SJSA1 (cell line): Measurements from ENCODE around the gene CLIC4. TPM values are rescaled to one million over a fixed set of nuclear protein-coding genes. Genes with fewer than 3 reads are reported as not detected.

Experiments
- DNase-seq, 2 experiments: peaks; one replicate each; pipeline ENCODE4 v3.0.0-alpha.2; 2015 to 2020; ENCODE audit warnings: low spot score in 2 of 2, low read depth in 1 of 2
- H3K27ac ChIP-seq: fragments of 250-450 bp; sonication (Bioruptor Pico); 2 replicates; pipeline ENCODE4 v1.5.1; 2020; ENCODE audit warnings: mild to moderate bottlenecking, moderate library complexity
- H3K27me3 ChIP-seq: fragments of 250-450 bp; sonication (Bioruptor Pico); replicated peaks from 2 replicates; pipeline ENCODE4 v1.5.1; 2020; ENCODE audit warnings: mild to moderate bottlenecking, moderate library complexity
- H3K36me3 ChIP-seq: fragments of 250-450 bp; sonication (Bioruptor Pico); 2 replicates; pipeline ENCODE4 v1.5.1; 2020; ENCODE audit warnings: mild to moderate bottlenecking
- H3K4me1 ChIP-seq: fragments of 250-450 bp; sonication (Bioruptor Pico); replicated peaks from 2 replicates; pipeline ENCODE4 v1.6.1; 2021; ENCODE audit warnings: mild to moderate bottlenecking
- H3K4me3 ChIP-seq: fragments of 250-450 bp; sonication (Bioruptor Pico); 2 replicates; pipeline ENCODE4 v1.5.1; 2020; ENCODE audit warnings: mild to moderate bottlenecking
- H3K9me3 ChIP-seq: fragments of 250-450 bp; sonication (Bioruptor Pico); replicated peaks from 2 replicates; pipeline ENCODE4 v1.5.1; 2020; ENCODE audit warnings: mild to moderate bottlenecking
- total RNA-seq: library from RNA; depleted of rRNA; stranded (reverse); fragments of >200 nt; shearing (Covaris generic); gene quantifications from 2 replicates; pipeline ENCODE4 v1.2.3, GENCODE V29; 2014

Gene CLIC4
- total RNA-seq, 1 experiment from 2014 or later, result 457 TPM

GRCh38 chr1:24862775-24863483 lies 117.7 kb downstream of the CLIC4 start:
- no peak for DNase-seq
- Histone ChIP-seq H3K4me1 (peaks cover 10% of the 10 kb centered on the region; the same call in 1 of the 2 replicates), H3K27me3 (no peaks in the 10 kb centered on the region), H3K36me3 (no peaks in the 10 kb centered on the region), H3K4me3 (no peak overlapping the region), H3K27ac (no peak overlapping the region), H3K9me3 (no peaks in the 10 kb centered on the region)

GRCh38 chr1:24864370-24864777 lies 119.1 kb downstream of the CLIC4 start:
- Histone ChIP-seq H3K4me3 (no peak overlapping the region), H3K36me3 (no peaks in the 10 kb centered on the region), H3K9me3 (no peaks in the 10 kb centered on the region), H3K27me3 (no peaks in the 10 kb centered on the region), H3K27ac (no peak overlapping the region), H3K4me1 (peaks cover 10% of the 10 kb centered on the region; the same call in 1 of the 2 replicates)
- DNase-seq, result no peak

GRCh38 chr1:24865168-24865567 lies 119.9 kb downstream of the CLIC4 start:
- Histone ChIP-seq H3K9me3 (no peaks in the 10 kb centered on the region), H3K27ac (no peak overlapping the region), H3K4me3 (no peak overlapping the region), H3K27me3 (no peaks in the 10 kb centered on the region), H3K36me3 (no peaks in the 10 kb centered on the region), H3K4me1 (peaks cover 10% of the 10 kb centered on the region; the same call in 1 of the 2 replicates)
- no peak for DNase-seq

- Histone ChIP-seq H3K9me3 (no peaks in the 10 kb centered on the region), H3K27me3 (no peaks in the 10 kb centered on the region), H3K27ac (no peak overlapping the region), H3K4me1 (peaks cover 10% of the 10 kb centered on the region; the same call in 1 of the 2 replicates), H3K4me3 (no peak overlapping the region), H3K36me3 (no peaks in the 10 kb centered on the region)
- no peak for DNase-seq
These were observed 120.3 kb downstream of the CLIC4 start for GRCh38 chr1:24865587-24865986.

- Histone ChIP-seq H3K27ac (no peak overlapping the region), H3K4me1 (peaks cover 10% of the 10 kb centered on the region; the same call in 1 of the 2 replicates), H3K27me3 (no peaks in the 10 kb centered on the region), H3K36me3 (no peaks in the 10 kb centered on the region), H3K9me3 (no peaks in the 10 kb centered on the region), H3K4me3 (no peak overlapping the region)
- DNase-seq, result no peak
These were observed 121.2 kb downstream of the CLIC4 start for GRCh38 chr1:24866211-24867083.

- no peaks in the 10 kb centered on the region for H3K27me3 ChIP-seq
- no peak overlapping the region for H3K27ac ChIP-seq
- H3K36me3 ChIP-seq, result no peaks in the 10 kb centered on the region
- DNase-seq, result no peak
- no peaks in the 10 kb centered on the region for H3K9me3 ChIP-seq
- peaks cover 10% of the 10 kb centered on the region; the same call in 1 of the 2 replicates for H3K4me1 ChIP-seq
- H3K4me3 ChIP-seq, result no peak overlapping the region
These were observed 122.0 kb downstream of the CLIC4 start for GRCh38 chr1:24867084-24867870.

- H3K4me1 ChIP-seq, result peaks cover 5% of the 10 kb centered on the region; the same call in 1 of the 2 replicates
- H3K9me3 ChIP-seq, result no peaks in the 10 kb centered on the region
- no peak overlapping the region for H3K4me3 ChIP-seq
- no peaks in the 10 kb centered on the region for H3K36me3 ChIP-seq
- H3K27ac ChIP-seq, result no peak overlapping the region
- no peak for DNase-seq
- no peaks in the 10 kb centered on the region for H3K27me3 ChIP-seq
These were observed 123.0 kb downstream of the CLIC4 start for GRCh38 chr1:24868016-24868875.

- no peak for DNase-seq
- no peaks in the 10 kb centered on the region for H3K4me1 ChIP-seq
- H3K36me3 ChIP-seq, result no peaks in the 10 kb centered on the region
- H3K9me3 ChIP-seq, result no peaks in the 10 kb centered on the region
- no peak overlapping the region for H3K4me3 ChIP-seq
- no peaks in the 10 kb centered on the region for H3K27me3 ChIP-seq
- H3K27ac ChIP-seq, result no peak overlapping the region
These were observed 125.4 kb downstream of the CLIC4 start for GRCh38 chr1:24870551-24871195.

GRCh38 chr1:24871306-24871901 lies 126.2 kb downstream of the CLIC4 start:
- H3K4me1 ChIP-seq, result no peaks in the 10 kb centered on the region
- H3K27ac ChIP-seq, result no peak overlapping the region

GRCh38 chr1:24872061-24872850 lies 127.0 kb downstream of the CLIC4 start:
- H3K27ac ChIP-seq, result no peak overlapping the region
- H3K36me3 ChIP-seq, result no peaks in the 10 kb centered on the region
- no peaks in the 10 kb centered on the region for H3K27me3 ChIP-seq
- no peaks in the 10 kb centered on the region for H3K9me3 ChIP-seq
- H3K4me1 ChIP-seq, result no peaks in the 10 kb centered on the region
- no peak overlapping the region for H3K4me3 ChIP-seq
- DNase-seq, result no peak

More at GRCh38 chr1:24871306-24871901, 126.2 kb downstream of the CLIC4 start:
- DNase-seq, result no peak
- no peaks in the 10 kb centered on the region for H3K9me3 ChIP-seq
- no peaks in the 10 kb centered on the region for H3K27me3 ChIP-seq
- no peak overlapping the region for H3K4me3 ChIP-seq
- no peaks in the 10 kb centered on the region for H3K36me3 ChIP-seq

- no peak for DNase-seq
- Histone ChIP-seq H3K9me3 (no peaks in the 10 kb centered on the region), H3K4me3 (no peak overlapping the region), H3K27me3 (no peaks in the 10 kb centered on the region), H3K27ac (no peak overlapping the region), H3K36me3 (no peaks in the 10 kb centered on the region), H3K4me1 (no peaks in the 10 kb centered on the region)
These were observed 127.9 kb downstream of the CLIC4 start for GRCh38 chr1:24873148-24873547.

GRCh38 chr1:24874056-24874455 lies 128.8 kb downstream of the CLIC4 start:
- no peaks in the 10 kb centered on the region for H3K36me3 ChIP-seq
- H3K4me3 ChIP-seq, result no peak overlapping the region
- no peak for DNase-seq
- no peaks in the 10 kb centered on the region for H3K27me3 ChIP-seq
- peaks cover 9% of the 10 kb centered on the region for H3K4me1 ChIP-seq
- H3K27ac ChIP-seq, result no peak overlapping the region
- no peaks in the 10 kb centered on the region for H3K9me3 ChIP-seq
